Kidney glomerular epithelial cell (primary cell): ENCODE measurements around the gene UXT.

Experiments used
- DNase-seq: peaks from one replicate; lab custom pipeline; 2025; lab: John Stamatoyannopoulos, UW

UXT gene

DNA sequence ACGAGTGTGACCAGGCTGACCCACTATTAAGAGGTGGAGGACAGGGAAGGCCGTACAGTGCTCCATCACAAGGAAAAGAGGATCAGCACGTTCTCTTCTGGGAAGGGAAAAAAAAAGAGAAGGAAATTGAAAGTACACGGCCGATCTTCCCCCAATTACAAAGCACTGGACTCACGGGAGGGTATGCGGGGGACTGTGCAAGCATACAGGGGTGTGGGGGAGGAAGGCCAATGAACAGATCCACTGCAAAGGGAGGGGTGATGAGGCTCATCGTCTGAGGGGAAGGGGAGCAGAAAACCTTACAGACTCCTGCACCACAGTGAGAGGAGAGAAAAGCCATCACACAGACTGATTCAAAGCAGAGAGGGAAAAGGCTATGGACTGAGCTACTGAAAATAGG is 9.7 kb downstream of the UXT start:
- DNase-seq = no peak

DNA sequence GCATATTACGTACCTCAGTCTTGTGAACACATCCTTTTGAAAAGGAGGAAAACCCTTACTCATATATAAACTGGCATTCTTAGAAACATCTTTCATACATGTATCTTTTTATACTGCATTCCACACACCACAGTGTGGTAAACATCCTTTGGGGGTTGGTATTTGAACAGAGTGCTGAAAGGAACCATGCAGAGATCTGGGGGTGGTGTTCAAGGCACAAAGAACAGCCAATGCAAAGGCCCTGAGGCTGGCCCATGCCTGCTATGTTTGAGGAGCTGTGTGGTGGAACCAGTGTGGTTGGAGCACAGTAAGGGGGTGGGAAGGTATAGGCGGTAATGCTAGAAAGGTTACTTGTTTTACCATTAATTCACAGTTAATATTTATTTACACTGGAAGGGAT is 10.6 kb downstream of the UXT start:
- DNase-seq = no peak

DNA sequence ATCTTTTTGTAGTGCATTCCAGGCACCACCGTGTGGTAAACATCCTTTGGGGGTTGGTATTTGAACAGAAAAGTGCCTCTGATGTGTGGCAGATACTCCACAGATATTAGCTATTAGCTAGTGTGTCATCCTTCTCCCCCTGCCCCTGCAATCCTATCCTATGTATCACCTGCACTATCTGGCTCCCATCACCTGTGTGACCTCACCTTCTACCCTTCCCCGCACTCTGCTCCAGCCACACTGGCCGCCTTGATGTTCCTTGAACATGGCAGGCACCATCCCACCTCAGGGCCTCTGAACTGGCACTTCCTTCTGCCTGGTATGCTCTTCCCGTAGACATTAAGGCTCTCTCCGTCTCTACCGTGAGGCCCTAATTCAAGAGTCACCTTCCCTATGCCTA is 12.3 kb downstream of the UXT start:
- DNase-seq = no peak

DNA sequence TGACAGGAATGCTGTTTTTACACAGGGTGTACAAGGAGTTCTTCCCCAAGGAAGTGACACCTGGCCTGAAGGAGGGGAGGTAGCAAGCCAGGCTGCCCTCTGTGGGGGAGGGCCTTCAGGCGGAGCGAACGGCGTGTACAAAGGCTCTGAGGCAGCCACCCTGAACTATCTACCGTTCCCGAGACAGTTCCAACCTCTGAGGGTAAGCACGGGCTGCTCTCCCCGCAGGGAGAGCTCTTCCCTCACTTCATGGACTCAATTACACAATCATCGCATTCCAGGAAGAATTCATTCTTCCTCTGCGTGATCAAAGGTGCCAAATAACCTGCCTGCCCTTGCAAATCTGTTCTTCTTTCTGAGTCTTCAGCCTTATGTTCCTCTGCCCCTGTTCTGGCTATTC is 13.4 kb downstream of the UXT start:
- no peak for DNase-seq

DNA sequence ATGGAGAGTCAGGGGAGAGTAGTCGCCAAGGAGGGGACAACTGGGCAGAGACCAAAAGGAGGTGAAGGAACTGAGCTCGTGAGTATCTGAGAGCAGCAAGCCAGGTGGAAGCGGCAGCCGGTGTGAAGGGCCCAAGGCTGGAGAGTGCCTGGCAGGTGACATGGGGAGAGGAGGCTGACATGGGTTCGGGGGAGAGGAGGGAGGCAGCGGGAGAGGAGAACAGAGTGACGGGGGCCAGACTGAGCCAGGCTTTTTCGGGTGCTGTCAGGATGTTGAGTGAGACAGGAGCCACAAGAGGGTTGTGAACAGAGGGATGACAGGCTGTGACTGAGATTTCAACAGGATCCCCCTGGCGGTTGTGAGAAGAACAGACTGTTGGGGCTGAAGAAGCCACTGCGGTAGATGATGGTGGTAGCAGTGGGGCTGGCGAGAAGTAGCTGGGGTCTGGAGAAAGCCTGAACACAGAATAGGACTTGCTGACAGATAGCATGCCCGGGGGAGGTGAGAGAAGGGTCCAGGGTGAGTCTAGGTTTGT is 14.4 kb downstream of the UXT start:
- no peak for DNase-seq

DNA sequence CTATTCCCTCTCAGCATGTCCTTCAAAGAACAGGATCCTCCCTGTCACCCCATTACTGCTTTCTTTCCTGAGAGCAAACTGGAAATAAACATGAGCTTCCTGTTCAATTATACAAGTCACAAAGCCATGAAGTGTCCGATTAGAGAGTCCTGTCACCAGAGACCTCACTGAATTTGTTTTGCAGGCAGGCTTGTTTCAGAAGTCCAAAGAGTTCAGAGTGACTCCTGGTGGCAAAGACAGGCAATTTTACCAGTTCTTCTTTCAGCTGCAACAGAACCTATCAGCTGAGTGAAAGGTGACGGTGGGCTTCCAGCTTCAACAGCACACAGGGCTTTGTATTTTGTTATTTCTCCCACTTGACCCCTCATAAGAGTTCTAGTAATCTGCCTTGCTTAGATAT is 15.1 kb downstream of the UXT start:
- DNase-seq = no peak

DNA sequence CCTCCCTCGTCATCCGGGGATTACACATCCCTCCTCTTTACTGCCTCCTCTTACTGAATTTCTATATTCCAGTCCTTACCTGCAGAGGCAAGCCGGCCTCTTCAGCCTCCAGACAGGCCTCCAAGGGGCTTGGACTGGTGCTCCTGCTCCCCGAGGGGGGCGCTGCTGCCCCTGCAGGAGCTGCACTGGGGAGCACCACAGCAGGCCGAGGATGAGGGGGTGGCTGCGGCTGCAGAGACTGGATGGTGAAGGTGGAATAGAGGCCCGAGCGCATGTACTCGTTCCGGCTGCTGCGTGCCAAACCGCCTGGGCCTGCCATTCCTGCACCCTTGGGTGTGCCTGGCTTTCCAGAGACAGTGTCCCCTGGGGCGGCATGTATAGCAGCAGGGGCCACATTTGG is 20.2 kb downstream of the UXT start:
- DNase-seq = no peak

DNA sequence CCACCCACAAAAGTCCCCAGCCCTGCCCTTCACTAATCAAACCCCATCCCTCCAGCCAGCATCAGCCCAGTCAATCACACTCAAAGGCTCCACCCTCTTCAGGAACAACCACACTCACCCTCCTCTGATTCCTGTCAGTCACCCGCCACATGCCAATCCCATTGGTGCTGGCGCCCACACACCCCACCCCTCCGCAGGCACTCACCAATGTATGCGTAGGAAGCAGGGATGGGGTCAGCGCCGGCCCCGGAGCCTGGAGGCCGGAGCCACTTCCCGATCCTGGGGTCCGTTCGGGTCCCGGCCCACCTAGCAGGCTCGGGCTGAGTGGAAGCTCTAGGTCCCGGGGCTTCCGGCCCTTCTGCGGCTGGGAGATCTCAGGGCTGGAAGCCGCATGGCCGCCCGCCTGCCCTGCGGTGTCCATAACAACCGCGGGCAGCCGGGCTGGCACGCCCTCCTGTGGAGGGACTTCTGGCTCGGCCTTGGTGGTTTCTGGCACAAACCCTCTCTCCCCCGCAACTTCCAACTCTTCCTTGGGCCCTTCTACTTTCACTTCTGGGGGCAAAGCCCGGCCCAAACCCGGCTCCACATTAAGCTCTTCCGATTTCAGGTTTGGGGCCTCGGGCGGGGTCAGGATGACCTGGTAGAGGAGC is 21.3 kb downstream of the UXT start:
- DNase-seq = no peak

DNA sequence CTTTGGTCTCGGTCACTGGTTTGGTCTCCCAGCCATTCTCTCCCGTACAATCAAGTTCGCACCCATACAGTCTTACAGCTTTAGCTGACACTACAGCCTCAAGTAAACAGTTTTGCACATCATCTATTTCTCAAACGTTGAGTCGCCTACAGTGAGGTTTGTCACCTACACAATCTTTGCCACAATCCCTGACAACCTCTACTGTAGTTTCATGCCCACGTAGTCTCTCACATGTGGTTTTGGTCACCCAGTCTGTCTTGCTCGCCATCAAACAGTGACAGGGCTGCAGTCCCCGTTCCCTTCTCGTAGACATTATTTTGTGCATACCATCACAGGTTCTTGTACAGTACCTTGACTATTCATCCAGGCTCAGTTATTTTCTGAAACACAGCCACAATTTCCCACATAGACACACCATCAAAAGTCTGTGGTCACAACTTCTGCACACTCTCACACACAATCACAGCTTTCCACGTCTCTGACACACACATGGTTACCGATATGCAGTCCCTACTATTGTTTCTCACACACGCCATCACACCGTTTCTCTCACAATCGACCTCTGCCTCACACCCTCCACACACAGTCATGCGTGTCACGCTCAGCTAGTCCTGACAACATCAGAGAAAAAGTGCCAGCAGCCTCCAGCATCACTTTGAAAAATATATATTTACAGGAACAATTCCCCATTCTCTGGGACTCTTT is 24.0 kb downstream of the UXT start:
- DNase-seq = no peak

DNA sequence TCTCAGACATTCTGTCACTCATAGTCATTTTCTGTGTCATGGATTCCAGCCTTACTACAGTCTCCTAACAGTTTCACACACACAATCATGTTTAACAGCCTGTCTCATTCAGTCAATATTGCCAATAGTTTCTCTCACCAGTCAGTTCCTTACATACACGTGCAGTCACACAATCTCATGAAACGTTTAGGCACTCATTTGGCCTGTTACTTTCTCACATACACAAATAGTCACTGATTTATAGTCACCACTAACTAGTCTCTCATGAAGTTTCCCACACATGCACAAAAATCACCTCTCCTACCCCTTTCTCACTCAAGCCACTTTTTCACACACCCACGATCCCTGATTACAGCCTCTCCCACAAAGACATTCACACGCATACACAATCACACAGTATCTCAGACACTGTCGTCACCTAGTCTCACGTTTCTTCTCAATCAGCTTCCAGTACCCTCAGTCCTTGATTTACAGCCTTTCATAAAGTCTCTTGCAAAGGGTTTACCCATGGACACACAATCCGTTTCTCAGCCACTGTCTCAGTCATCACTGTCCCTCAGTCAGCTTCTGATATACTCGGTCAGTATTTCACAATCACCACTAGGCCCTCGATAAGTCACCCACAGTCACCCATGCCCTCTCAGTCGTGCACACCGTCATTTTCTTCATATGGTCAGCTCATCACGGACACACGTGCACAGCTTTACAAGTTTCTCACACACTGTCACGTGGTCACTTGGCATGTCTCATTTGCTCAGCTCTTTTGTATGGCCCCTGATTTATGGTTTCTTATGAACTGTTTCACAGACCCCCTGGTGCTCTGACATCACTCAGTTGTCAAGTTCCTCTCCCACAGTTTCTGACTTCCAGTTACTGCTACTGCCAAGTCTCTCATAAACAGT is 25.0 kb downstream of the UXT start:
- DNase-seq = no peak

DNA sequence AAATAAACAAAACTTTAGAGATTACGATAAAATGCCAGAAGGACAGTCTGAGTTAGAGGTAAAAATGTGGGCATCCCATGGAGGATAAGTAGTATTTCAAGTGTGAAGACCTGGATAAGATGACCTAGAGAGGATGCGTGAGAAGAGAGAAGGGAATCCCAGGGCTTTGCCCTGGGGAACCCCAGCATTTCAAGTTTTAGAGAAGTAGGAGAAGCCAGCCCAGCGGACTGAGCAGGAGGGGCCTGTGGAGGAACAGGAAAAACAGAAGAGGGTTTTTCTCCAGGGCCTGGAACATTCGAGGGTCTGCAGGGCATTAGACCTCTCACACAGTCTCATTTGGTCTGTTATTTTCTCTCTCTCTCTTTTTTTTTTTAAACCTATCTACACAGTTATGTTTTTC is 26.3 kb downstream of the UXT start:
- DNase-seq = no peak

DNA sequence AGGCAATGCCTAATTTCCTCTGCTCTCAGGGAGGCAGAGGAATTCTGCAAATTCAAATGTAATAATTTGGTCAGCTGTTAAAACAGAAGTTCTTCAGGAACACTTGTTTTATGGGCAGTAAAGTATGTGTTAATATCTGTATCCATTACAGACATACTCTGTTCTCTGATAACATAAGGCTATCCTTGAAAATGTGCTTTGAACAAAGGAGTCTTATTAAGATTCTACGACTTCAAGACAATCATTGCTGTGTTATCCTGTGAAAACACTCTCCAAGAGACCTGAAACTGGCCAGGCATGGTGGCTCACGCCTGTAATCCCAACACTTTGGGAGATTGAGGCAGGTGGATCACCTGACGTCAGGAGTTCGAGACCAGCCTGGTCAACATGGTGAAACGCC is 27.3 kb downstream of the UXT start:
- DNase-seq = no peak

DNA sequence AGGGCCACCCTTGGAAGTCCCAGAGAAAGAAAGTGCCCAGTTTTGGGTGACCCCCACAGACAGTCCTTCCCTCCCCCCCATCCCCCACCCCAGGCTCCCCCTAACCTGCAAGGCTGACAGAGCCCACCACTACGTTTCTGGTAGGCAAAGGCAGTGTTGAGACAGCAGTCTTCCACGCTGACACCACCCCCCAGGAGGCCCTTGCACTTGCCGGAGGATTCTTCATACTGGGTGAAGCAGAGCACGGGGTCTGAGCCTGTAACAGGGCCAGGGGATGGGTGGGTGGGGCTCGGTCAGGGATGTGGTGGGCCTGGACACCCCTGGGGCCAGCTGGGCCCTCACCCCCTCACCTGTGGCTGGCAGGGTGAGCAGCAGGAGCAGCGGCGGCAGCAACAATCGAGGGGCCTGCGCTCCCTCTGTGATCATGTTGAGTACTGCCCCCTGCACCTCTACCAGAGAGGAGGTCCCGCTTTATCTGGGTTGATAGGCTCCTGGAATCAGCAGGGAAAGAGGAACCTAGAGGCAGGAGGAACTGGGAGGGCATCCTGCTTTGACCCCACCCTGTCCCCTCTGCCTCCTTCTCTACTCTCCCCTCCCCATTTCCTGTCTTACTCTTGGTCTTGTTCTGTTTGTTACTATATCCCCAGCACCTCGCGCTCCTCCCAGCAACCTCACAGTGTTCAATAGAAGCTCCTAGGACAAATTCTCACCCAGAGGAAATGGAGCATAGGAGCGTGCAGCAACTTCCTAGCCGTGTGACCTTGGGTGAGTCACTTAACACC is 29.4 kb downstream of the UXT start, which contains the start of gene CFP:
Gene CFP (minus strand): TSS at position 512 of the 782 bp plus-strand sequence. CDS start 86 bp downstream, at position 426.
- no peak for DNase-seq

DNA sequence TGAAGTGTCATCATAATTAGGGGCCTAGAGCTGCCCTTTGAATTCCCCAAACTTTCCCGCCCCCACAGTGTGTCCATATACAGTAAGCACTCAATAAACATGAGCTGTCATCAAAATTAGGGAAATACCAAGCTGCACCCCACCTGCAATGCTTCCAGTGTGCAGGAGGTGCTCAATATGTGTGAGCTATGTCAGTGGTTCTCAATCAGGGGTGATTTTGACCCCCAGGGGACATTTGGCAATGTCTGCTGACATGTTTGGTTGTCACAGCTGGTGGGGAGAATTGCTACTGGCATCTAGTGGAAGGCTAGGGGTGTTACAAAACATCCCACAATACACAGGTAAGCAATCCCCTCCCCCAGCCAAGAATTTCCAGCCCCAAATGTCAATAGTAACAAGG is 30.0 kb downstream of the UXT start:
- no peak for DNase-seq

DNA sequence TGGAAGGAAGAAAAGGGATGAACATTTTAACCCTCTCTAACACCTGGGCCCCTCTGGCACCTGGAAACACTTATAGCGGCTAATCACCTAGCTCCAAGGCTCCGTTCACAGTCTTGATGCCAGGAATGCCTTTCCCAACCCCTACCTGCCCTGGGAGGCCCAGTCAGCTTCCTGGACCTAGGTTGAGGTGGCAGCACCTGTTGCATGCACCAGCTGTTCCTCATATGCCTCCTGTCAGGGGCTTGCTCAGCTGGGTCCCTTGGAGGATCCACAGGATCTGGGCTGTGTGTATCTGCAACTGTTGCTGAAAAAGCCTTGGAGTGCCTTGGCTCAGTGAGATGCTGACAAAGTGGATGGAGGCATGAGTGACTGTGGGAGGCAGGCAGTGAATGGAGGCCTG is 33.6 kb downstream of the UXT start:
- DNase-seq = no peak

DNA sequence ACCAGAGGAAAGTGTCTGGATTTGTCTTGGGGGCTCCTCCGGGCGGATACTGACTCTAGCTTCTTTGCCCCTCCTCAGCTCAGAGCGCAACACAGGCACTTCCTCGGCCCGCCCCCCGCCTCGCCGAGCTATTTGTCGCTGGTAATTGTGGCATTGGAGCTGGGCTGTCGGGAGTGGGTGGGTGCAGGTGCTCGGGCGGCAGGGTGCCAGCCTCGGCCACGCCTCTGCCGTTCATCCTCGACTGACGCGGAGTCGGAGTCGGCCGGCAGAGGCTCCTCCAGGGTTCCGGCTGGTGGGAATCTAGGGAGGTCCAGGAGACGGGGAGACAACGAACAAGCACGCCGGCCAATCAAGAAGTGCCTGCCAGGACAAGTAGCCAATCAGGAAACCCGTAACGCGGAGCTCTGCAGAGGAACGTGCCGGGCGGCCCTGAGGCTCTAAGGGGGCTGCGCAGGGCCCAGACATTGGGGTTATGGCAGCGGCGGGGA is 35.4 kb downstream of the UXT start:
- peak; percentile 22 for DNase-seq

DNA sequence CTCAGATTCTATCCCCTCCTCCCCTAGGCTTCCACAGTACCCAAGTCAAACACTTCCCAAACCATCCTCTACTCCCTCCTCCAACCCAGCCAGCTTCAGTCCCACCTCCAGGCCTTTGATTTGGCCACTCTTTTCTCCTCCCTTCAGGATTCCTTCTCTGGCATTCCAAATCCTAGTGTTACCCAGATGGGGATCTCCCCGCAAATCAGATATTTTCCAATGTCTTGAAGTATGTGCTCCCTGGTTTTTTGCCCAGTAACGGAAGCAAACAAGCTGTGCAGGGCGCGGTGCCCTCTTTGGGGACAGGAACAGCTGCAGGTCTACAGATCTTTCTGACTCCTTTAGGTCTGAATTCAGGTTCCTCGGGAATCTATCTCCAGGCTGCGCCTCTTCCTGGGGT is 37.1 kb downstream of the UXT start:
- DNase-seq = no peak

DNA sequence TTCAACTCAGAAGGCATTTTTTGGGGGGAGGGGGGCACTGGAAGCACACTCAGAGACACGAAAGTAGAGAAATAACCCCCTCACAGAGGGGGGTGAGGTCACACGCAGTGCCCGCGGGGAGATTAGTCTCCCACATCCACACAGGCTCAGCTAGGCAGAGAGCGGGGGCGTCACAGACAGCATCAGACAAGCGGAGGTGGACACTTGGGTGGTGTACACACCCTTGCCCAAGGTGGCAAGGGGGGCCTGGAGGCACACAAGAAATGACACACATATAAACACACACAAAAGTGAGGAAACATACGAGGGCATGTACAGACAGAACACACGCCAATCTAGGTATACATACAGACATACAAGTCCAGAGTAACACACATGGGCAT is 38.7 kb downstream of the UXT start:
- DNase-seq = no peak

DNA sequence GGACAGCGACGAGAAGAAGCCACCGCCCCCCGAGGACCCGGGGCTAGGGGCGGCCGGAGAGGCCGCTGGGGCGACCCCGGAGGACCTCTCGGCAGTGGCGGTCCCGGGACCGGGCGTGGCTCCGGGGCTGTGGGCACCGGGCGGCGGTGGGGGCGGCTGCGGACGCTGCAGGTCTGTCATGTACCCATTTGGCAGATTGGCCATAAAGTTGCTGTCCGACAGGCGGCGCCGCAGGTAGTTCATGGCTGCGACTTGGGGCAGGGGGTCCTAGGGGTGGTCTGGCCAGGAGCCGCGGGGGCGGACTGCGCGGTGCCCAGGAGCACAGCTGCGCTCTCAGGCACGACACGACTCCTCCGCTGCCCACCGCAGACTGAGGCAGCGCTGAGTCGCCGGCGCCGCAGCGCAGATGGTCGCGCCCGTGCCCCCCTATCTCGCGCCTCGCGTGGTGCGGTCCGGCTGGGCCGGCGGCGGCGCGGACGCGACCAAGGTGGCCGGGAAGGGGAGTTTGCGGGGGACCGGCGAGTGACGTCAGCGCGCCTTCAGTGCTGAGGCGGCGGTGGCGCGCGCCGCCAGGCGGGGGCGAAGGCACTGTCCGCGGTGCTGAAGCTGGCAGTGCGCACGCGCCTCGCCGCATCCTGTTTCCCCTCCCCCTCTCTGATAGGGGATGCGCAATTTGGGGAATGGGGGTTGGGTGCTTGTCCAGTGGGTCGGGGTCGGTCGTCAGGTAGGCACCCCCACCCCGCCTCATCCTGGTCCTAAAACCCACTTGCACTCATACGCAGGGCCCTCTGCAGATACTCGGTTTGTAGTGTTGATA is 39.3 kb downstream of the UXT start, which contains the start of gene SYN1:
Gene SYN1 (minus strand): TSS at position 372 of the 817 bp plus-strand sequence. CDS start 129 bp downstream, at position 243.
- peak; percentile 37 for DNase-seq

DNA sequence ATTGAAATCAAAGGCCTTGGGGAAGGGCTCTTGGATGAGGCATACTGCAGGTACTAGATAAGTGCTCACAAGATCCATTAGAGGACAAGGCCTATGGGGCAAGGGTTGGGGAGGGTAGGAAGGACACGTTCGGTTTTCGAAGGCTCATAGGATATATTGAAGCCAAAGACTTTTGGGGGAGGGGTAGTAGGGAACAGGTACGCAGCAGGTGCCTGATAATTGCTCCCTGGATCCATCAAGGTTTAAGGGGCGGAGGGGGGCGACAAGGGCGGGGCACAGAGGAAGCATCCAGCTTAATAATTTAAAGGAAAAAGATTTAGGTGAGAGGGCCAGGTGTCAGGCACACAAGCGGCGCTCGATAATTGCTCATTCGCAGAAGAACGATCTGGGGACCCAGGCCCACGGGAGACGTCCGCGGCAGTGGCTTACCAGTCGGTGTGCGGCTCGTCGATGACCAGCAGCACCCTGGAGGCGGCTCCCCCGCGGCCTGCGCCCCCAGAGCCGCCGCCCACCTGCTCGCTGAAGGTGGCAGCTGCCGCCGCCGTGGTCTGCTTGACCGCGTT is 40.0 kb downstream of the UXT start:
- DNase-seq = no peak
